HEK293T (cell line): ENCODE results near the gene OSTN.

Source experiments
- FOXA1 ChIP-seq: fragments of 450-650 bp; IDR thresholded peaks from 2 replicates; pipeline ENCODE4 v1.6.1; 2016; ENCODE audit warnings: mild to moderate bottlenecking
- FOXM1 ChIP-seq: fragments of 450-650 bp; IDR thresholded peaks from 2 replicates; pipeline ENCODE4 v1.6.1; 2017; ENCODE audit warnings: mild to moderate bottlenecking, borderline replicate concordance
- SP1 ChIP-seq: fragments of 450-650 bp; IDR thresholded peaks from 2 replicates; pipeline ENCODE4 v1.6.1; 2017
- TARDBP ChIP-seq: fragments of 450-650 bp; IDR thresholded peaks from 2 replicates; pipeline ENCODE4 v1.6.1; 2016
- ZNF384 ChIP-seq: fragments of 450-650 bp; IDR thresholded peaks from 2 replicates; pipeline ENCODE4 v1.6.1; 2016

DNA sequence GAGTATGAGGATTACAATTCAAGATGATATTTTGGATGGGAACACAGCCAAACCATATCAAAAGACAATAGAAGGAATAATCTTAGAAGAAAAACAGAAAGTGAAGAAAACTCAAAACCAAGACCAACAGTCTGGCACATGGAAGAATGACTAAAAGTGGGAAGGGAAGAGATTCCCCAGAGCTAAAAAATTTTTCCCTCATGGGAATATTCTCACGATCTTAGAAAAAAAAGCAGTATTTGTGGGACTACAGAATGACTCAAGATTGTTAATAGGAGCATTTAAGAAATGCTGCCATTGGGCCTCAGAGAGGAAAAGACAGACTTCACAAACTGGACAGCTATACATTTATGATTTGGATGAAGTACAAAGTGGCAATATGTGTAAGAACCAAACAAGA is 18.3 kb downstream of the OSTN start:
- TF ChIP-seq TARDBP, result no peak
- TF ChIP-seq FOXM1, result no peak
- no peak for TF ChIP-seq SP1
- no peak for TF ChIP-seq FOXA1
- no peak for TF ChIP-seq ZNF384
